ENCODE data around the gene TLCD3B.

Gene TLCD3B

GRCh38 chr16:30067584-30067916, 36.5 kb upstream of the TLCD3B start:
- no peaks in the 10 kb centered on the region for H3K27me3 ChIP-seq (replicated peaks; ENCODE audit: control insufficient read depth, insufficient read depth, low read length)
- no peak for TF ChIP-seq CTCF (IDR thresholded peaks at IDR 0.05; ENCODE audit: insufficient read depth, low read length, poor library complexity, severe bottlenecking)
- H3K36me3 ChIP-seq (ENCODE audit: control insufficient read depth, insufficient read depth, low read length), result peaks cover 36% of the 10 kb centered on the region
- no peak for DNase-seq (ENCODE audit: extremely low read depth, insufficient read length)
- peak overlapping the region; percentile 95 for H3K4me3 ChIP-seq (replicated peaks; ENCODE audit: low read depth, low read length)

- peaks cover 36% of the 10 kb centered on the region for H3K36me3 ChIP-seq (ENCODE audit: control insufficient read depth, insufficient read depth, low read length)
- DNase-seq (ENCODE audit: extremely low read depth, insufficient read length), result no peak
- TF ChIP-seq CTCF (IDR thresholded peaks at IDR 0.05; ENCODE audit: insufficient read depth, low read length, poor library complexity, severe bottlenecking), result no peak
- H3K27me3 ChIP-seq (replicated peaks; ENCODE audit: control insufficient read depth, insufficient read depth, low read length), result no peaks in the 10 kb centered on the region
- peak overlapping the region; percentile 95 for H3K4me3 ChIP-seq (replicated peaks; ENCODE audit: low read depth, low read length)
Observed at GRCh38 chr16:30066761-30067583, 35.9 kb upstream of the TLCD3B start.

- DNase-seq (ENCODE audit: extremely low read depth, insufficient read length), result no peak
- TF ChIP-seq CTCF (IDR thresholded peaks at IDR 0.05; ENCODE audit: insufficient read depth, low read length, poor library complexity, severe bottlenecking), result no peak
- Histone ChIP-seq H3K27me3 (replicated peaks; ENCODE audit: control insufficient read depth, insufficient read depth, low read length) (no peaks in the 10 kb centered on the region), H3K36me3 (ENCODE audit: control insufficient read depth, insufficient read depth, low read length) (peaks cover 36% of the 10 kb centered on the region), H3K4me3 (replicated peaks; ENCODE audit: low read depth, low read length) (peak overlapping the region; percentile 95)
Observed at GRCh38 chr16:30065943-30066760, 35.1 kb upstream of the TLCD3B start.

DNA sequence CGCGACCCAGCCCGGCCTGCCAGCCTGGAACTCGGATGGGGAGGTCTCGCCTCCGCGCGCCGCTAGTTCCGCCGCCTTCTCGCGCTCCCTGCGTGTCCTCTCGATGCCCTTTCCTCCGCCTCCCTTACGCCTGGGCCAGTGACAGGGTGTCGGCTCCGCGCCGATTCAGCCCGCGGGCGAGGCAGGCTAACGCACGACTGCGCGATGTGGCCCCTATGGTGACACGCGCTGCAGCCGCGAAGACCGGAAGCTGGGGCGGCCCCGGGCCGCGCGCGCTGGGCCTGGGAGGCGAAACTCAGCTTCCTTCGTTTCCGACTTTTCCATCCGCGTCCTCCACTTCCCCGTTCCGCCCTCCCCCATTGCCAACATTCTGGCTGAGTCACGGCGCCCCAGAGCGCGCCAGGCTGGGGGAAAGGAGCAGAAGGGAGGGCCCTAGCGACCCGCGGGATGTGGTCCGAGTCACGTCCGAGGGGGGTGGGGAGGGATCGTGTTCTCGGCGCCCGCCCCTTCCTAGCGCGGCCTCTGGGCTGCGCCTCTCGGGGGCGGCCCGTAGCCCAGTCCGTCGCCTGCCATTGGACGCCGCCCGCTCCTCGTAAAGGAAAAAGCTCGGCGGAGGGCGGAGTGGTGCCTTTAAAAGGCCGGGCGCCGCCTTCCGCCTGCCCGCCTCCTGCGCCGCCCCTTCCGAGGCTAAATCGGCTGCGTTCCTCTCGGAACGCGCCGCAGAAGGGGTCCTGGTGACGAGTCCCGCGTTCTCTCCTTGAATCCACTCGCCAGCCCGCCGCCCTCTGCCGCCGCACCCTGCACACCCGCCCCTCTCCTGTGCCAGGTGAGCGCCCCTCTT, 34.3 kb upstream of the TLCD3B start, which contains the start of gene ALDOA:
Gene ALDOA, plus strand, starts transcription at position 659 of the 841 bp plus-strand sequence. CDS start 1,138 bp downstream, outside the sequence.
- peak; percentile 98 for DNase-seq (ENCODE audit: extremely low read depth, insufficient read length)
- H3K4me3 ChIP-seq (replicated peaks; ENCODE audit: low read depth, low read length), result peak within 1 kb of the TSS; percentile 95
- H3K27me3 ChIP-seq (replicated peaks; ENCODE audit: control insufficient read depth, insufficient read depth, low read length), result no peaks in the 10 kb centered on the region
- TF ChIP-seq CTCF (IDR thresholded peaks at IDR 0.05; ENCODE audit: insufficient read depth, low read length, poor library complexity, severe bottlenecking), result no peak
- peaks cover 32% of the 10 kb centered on the region for H3K36me3 ChIP-seq (ENCODE audit: control insufficient read depth, insufficient read depth, low read length)

DNA sequence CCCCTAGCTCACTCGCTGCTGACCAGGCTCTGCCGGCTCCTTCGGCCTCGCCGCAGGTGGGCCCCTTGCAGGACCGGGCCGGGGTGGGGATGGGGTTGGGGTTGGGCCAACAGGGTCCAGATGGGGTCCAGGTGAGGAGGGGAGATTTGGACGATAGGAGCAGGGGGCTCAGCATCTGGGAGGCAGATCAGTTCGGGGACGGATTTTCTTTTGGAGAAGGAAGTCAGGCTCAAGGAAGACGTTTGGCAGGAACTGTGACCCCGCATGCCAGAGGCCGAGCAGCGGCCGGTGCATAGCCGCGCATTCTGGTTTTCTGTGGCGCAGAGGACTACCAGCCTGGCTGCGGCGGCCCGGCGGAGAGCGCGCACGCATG, 33.6 kb upstream of the TLCD3B start:
- peak overlapping the region; percentile 95 for H3K4me3 ChIP-seq (replicated peaks; ENCODE audit: low read depth, low read length)
- no peak for TF ChIP-seq CTCF (IDR thresholded peaks at IDR 0.05; ENCODE audit: insufficient read depth, low read length, poor library complexity, severe bottlenecking)
- peaks cover 26% of the 10 kb centered on the region for H3K36me3 ChIP-seq (ENCODE audit: control insufficient read depth, insufficient read depth, low read length)
- no peaks in the 10 kb centered on the region for H3K27me3 ChIP-seq (replicated peaks; ENCODE audit: control insufficient read depth, insufficient read depth, low read length)
- no peak for DNase-seq (ENCODE audit: extremely low read depth, insufficient read length)
